ENCODE results near the gene RECQL5.

The RECQL5 gene

GRCh38 chr17:75688209-75688825 is 21.4 kb upstream of the RECQL5 start:
- peak; percentile 48 for DNase-seq (ENCODE audit: low spot score)

GRCh38 chr17:75685499-75685898 is 18.5 kb upstream of the RECQL5 start:
- DNase-seq (ENCODE audit: low spot score), result no peak

GRCh38 chr17:75684924-75685323 is 18.0 kb upstream of the RECQL5 start:
- no peak for DNase-seq (ENCODE audit: low spot score)

- no peak for DNase-seq (ENCODE audit: low spot score)
Observed at GRCh38 chr17:75684249-75684648, 17.3 kb upstream of the RECQL5 start.

GRCh38 chr17:75683583-75683982 is 16.6 kb upstream of the RECQL5 start:
- no peak for DNase-seq (ENCODE audit: low spot score)

GRCh38 chr17:75681289-75681688 is 14.3 kb upstream of the RECQL5 start:
- no peak for DNase-seq (ENCODE audit: low spot score)

GRCh38 chr17:75680431-75680830 is 13.5 kb upstream of the RECQL5 start:
- DNase-seq (ENCODE audit: low spot score), result no peak

- DNase-seq (ENCODE audit: low spot score), result no peak
Observed at GRCh38 chr17:75679706-75680211, 12.8 kb upstream of the RECQL5 start.

- DNase-seq (ENCODE audit: low spot score), result no peak
Observed at GRCh38 chr17:75676461-75676860, 9.5 kb upstream of the RECQL5 start.

GRCh38 chr17:75673487-75673886 is 6.5 kb upstream of the RECQL5 start:
- DNase-seq (ENCODE audit: low spot score), result no peak

- no peak for DNase-seq (ENCODE audit: low spot score)
Observed at GRCh38 chr17:75672011-75672410, 5.1 kb upstream of the RECQL5 start.

GRCh38 chr17:75670868-75671267 is 3.9 kb upstream of the RECQL5 start:
- no peak for DNase-seq (ENCODE audit: low spot score)

GRCh38 chr17:75668489-75668888 is 1.5 kb upstream of the RECQL5 start:
- no peak for DNase-seq (ENCODE audit: low spot score)

- DNase-seq (ENCODE audit: low spot score), result no peak
Observed at GRCh38 chr17:75667825-75668224, 871 bp upstream of the RECQL5 start.

GRCh38 chr17:75665981-75666380 is 973 bp downstream of the RECQL5 start:
- no peak for DNase-seq (ENCODE audit: low spot score)

GRCh38 chr17:75664099-75664549 is 2.8 kb downstream of the RECQL5 start:
- no peak for DNase-seq (ENCODE audit: low spot score)

GRCh38 chr17:75662511-75662910 is 4.4 kb downstream of the RECQL5 start:
- no peak for DNase-seq (ENCODE audit: low spot score)

- DNase-seq (ENCODE audit: low spot score), result peak; percentile 99
Observed at GRCh38 chr17:75661531-75661930, 5.4 kb downstream of the RECQL5 start.

GRCh38 chr17:75658237-75658636 is 8.7 kb downstream of the RECQL5 start:
- DNase-seq (ENCODE audit: low spot score), result no peak

GRCh38 chr17:75654176-75654575 is 12.8 kb downstream of the RECQL5 start:
- DNase-seq (ENCODE audit: low spot score), result peak; percentile 91

- peak; percentile 73 for DNase-seq (ENCODE audit: low spot score)
Observed at GRCh38 chr17:75652934-75653549, 13.9 kb downstream of the RECQL5 start.

GRCh38 chr17:75652341-75652740 is 14.6 kb downstream of the RECQL5 start:
- DNase-seq (ENCODE audit: low spot score), result no peak

GRCh38 chr17:75650874-75651273 is 16.1 kb downstream of the RECQL5 start:
- no peak for DNase-seq (ENCODE audit: low spot score)

- peak; percentile 59 for DNase-seq (ENCODE audit: low spot score)
Observed at GRCh38 chr17:75649687-75650086, 17.3 kb downstream of the RECQL5 start.

Measured in pons (tissue), 1 donor.